ENCODE data around the gene SERPINE1.
A peak's percentile ranks its signal among the peaks of the same experiment; 100 is the strongest.

- TF ChIP-seq CTCF (IDR thresholded peaks at IDR 0.05) (peak in 1 of 6 experiments; percentile 17), POLR2A (IDR thresholded peaks at IDR 0.05) (peak in 3 of 4 donors; percentile 83 to 88 (median 84))
These were observed at the start of gene SERPINE1 for GRCh38 chr7:101126651-101127459.

All from esophagus squamous epithelium (tissue), 4 donors.